Ramos (cell line): Measurements from ENCODE around the gene NBEA.
"Not testable (repeated sequence)": the region's sequence is repeated elsewhere in the genome, so short reads cannot be mapped to it uniquely, and the experiment has no call there.

ENCODE experiments used
- in situ Hi-C: fragments of 300-500 bp; cut with MboI; formaldehyde crosslinking; loops from one replicate; pipeline ENCODE4 v1.14.3; 2022; ENCODE audit warnings: low sequenced_read_pairs; ENCODE audit not compliant: unreplicated experiment

The NBEA gene

DNA sequence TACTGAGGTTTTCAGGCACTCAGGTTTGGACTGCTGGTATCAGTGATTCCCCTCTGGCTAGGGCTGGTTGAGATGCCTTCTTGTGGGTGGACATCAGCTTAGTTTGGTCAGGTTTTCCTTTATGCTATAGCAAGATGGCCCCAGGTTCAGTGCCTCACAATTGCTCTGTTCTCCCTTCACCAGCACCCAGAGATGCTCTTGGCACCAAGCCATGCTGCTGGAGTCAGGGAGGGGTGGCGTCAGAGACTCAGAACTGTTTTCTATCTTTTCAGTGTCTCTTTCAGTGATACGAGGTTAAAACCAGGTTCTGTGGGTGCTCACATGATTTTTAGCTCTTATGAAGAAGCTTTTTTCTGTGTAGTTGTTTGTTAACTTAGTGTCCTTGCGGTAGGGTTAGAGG lies 96.9 kb downstream of the NBEA start:
- in situ Hi-C loops = no loop called here

DNA sequence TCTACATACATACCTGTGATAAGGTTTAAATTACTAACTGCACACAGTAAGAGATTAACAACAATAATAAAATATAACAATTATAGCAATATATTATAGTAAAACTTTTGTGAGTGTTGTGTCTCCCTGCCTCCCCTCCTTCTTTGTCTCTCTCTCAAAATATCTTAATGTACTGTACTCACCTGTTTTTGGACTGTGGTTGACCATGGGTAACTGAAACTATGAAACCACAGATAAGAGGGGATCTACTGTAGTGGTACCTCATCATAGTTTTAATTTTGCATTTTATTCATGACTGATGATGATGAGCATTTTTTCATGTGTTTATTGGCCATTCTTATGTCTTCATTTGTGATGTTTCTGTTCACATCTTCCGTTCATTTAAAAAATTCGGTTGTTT lies 104.5 kb downstream of the NBEA start:
- in situ Hi-C loops = no loop called here

DNA sequence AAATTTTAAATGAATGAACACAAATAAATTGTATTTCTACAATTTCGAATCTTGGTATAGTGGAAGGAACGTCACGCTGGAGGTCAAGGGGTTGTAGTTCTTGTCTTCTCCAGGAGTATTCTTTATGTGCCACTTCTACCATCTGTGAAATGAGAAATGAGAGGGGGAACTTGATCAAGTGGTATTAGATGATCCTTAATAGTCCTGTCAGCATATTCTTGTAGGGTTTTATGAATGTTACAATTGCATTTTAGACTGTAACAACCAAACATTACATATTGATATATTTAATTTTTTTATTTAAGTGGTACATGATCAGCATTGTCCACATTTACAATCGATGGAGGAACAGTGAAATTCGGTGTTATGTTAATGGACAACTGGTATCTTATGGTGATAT lies 113.6 kb downstream of the NBEA start:
- in situ Hi-C loops = no loop called here

DNA sequence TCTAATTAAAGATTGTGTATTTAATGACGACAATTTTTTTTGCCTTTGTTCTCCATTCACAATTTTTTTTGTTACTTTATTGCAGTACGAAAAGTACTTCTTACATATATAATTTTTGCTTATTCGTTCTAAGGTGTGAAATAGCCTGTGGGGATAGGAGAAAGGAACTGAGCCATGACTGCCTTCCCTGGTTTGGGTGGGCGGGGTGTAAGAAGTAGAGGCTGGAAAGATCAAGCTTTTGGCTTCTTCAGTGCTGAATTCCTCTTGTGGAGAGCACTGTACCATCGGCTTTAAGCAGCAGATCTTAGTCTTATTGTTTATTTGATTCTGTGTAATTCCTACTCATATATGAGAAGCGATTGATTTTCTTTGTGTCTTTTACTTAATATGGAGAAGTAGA lies 115.8 kb downstream of the NBEA start:
- in situ Hi-C loops = no loop called here

GRCh38 chr13:35058585-35058984 lies 116.5 kb downstream of the NBEA start:
- in situ Hi-C loops = not testable (repeated sequence)

DNA sequence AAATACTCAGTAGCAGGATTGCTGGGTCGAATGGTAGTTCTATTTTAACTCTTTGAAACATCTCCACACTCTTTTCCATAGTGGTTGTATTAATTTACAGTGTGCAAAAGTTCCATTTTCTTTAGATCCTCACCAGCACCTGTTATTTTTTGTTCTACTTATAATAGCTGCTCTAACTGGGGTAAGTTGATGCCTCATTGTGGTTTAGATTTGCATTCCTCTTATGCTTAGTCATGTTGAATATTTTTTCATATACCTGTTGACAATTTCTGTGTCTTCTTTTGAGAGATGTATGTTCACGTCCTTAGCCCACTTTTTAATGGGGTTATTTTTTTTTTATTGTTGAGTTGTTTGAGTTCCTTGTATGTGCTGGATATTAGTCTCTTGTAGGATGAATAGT lies 144.6 kb downstream of the NBEA start:
- in situ Hi-C loops = no loop called here

DNA sequence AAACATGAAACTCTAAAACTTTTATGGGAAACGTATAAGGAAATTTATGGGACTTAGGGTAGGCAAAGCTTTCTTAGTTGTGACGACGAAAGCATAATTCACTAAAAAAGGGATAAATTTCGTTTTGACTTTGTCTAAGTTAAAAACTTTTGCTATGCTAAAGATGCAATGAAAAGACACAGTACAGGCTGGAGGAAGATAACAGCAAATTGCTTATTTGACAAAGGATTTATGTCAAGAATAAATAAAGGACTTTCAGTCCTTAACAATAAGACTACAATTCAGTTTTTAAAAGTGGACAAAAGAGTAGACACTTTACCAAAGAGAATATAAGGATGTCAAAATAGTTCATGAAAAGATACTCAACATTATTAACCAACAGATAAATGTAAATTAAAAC lies 150.2 kb downstream of the NBEA start:
- in situ Hi-C loops = no loop called here

- in situ Hi-C loops = no loop called here
Observed at GRCh38 chr13:35092751-35093150, 150.7 kb downstream of the NBEA start.

DNA sequence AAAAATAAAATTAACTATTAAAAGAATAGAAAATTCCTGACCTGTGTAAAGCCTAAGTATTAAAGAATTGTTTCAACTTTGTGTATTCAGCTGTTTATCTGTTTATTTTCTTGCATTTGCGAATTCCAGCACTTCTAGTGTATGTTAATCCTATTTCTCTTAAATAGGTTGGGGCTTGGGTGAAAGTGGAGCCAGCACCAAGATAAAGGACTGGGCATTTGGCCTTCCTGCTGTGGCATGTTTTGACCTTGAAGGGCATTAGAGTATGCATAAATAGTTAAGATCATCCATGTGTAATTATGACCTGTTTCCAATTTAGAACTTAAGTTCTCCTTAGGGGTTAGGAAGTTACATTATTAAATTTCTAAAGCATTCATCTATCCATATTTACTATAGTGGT lies 151.3 kb downstream of the NBEA start:
- in situ Hi-C loops = no loop called here

DNA sequence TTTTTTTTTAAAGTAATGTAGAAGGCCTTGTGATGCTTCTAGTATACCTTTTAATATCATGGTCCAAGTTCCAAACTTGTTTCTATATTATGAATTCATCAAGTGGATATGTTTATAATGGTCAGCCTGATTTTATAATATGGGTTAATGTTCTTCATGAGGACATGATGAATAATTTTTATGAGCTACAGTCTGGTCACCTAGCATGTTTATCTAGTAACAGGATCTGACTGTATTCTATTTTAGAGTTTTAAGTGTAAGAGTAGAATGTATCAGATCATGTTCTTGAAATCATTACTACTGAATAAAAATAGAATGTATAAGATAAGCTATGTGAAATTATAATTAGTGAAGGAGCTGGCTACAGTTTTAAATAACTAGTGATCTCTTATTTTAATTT lies 164.7 kb downstream of the NBEA start:
- in situ Hi-C loops = not testable (repeated sequence)

- in situ Hi-C loops = no loop called here
Observed at GRCh38 chr13:35107535-35107934, 165.5 kb downstream of the NBEA start.

DNA sequence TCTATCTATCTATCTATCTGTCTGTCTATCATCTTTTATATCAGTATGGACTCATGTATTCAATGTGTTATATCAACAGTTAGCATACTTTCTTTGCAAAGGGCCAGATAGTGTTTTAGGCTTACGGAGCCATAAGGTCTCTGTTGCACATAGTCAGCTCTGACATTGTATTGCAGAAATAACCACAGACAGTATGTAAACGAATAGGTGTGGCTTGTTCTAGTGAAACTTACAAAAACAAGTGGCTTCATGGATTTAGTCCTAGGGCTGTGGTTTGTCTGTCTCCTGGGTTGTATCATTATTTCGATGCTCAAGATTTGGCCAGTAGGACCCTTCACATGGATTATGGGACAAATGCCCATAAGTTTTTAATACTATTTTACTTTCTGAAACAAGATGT lies 171.5 kb downstream of the NBEA start:
- in situ Hi-C loops = not testable (repeated sequence)

DNA sequence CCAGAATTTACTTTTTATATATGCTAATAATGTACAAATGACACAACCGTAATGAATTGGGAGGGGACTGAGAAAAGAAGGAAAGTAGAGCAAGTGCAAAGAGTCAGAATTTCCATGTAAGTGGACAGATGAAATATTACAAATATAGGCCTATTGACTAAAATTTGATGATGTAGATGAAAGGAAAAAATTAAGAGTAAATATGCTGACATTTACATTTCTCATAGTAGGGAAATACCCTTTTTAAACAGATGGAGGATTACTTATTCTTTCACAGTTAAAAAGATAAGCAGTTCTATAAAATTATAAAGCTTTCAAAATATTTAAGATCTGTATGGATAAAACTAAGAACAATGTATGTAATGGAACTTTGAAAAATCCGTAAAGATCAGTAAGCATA lies 185.4 kb downstream of the NBEA start:
- in situ Hi-C loops = no loop called here

GRCh38 chr13:35129500-35129899 lies 187.4 kb downstream of the NBEA start:
- in situ Hi-C loops = no loop called here

DNA sequence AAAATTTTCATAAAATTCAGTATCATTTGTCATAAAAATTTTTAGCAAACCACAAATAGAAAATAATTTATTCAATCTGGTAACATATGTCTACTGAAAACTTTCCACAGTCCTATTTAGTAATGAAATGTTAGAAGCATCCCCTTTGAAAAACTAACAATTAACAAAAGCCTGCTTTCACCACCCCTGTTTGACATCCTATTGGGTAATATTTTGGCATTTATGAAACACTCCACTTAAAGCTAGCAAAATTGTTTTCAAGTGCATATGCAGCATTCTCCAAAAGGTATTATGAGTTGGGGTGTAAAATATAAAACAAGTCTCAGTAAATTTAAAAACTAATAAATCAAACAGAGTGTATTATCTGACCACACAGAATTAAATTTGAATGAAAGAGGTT lies 189.4 kb downstream of the NBEA start:
- in situ Hi-C loops = no loop called here

DNA sequence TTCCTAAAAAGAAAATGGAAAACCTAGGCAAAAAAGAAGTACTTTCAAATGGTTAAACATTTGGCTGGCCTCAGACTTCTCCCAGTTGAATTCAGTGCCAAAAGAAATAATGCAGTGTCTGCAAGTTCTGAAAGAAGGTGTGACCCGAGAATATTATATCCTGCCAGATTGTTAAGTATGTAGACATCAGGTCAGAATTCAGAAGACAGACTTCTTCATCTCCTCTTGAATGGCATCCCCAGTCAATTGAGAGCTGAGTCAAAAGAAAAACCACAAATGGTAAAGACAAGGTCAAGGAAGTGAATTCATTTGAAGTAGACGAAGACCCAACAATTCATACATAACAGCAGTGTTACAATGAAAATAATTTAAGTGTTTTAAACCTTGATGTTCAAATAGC lies 194.5 kb downstream of the NBEA start:
- in situ Hi-C loops = no loop called here

GRCh38 chr13:35139591-35139990 lies 197.5 kb downstream of the NBEA start:
- in situ Hi-C loops = no loop called here

DNA sequence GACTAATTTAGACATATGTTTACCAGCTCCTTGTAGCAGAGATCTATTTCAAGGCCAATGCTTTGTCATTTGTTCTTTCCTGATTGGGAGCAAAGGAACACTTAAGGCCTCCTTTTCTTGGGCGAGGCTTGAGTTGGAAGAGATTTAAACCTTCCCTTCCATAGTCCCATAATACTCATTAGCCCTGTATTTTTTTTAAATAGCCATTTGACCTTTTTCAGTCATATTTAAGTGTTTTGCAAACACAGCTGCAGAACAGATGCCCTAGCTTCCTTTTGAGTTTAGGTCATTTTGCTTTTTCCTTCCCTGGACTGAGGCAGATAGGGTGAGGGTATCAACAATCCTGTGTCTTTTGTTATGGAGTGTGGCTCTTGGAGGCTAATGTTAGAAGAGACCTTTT lies 198.3 kb downstream of the NBEA start:
- in situ Hi-C loops = no loop called here

DNA sequence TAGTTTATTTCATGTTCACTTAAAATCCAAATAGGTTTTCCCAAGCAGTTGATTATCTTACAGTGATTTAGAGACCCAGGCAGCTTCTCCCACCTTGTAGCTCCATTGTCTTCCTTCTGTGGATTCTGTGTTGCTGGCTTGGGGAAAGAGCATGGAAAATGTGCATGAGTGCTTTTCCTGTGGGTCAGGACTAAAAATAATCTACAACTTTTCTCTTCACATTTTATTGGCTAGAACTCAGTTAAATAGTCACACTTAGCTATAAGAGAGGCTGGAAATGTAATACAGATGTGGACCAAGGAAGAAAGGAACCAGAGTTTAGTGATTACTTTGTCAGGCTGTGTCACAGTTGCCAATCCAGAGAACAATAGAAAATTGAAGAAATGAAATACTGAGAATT lies 198.8 kb downstream of the NBEA start:
- in situ Hi-C loops = no loop called here

DNA sequence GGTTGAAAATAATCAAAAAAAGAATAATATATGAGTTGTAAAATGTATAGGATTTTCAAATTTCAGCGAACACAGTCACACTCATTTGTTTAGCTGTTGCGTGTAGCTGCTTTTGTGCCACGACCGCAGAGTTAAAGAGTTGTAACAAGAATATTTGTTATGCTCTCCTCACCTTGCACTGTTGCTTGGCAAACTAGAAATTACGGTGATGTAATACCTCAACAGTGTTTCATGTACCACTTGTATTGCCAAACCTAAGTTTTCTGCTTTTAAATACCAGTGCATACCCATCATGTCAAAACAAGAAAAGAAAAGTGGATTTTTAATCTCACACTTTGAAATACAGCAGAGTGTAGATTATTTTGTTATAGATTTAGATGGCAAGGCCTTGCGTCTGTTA lies 201.1 kb downstream of the NBEA start:
- in situ Hi-C loops = no loop called here

GRCh38 chr13:35144166-35144890 lies 202.3 kb downstream of the NBEA start:
- in situ Hi-C loops = no loop called here

DNA sequence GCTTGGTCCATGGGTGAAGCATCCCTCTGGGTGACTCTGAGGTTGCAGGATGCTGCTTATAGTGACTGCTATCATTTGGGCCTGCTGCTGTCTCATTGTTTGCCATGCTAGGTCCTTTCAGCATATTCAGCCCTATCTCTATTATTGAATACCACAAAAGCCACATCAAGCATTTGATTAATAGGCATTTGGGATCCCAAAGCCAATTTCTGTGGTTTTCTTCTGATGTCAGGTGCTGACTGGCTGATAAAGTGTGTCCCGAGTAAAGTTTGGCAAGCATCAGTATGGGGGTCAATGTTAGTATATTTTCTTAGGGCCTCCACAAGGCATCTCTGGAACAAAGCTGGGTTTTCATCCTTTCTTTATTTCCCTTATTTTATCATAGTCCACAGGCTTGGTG lies 204.6 kb downstream of the NBEA start:
- in situ Hi-C loops = no loop called here
